GM10248 (cell line): Measurements from ENCODE around the gene ABI3BP.
"Not testable (repeated sequence)": the region's sequence is repeated elsewhere in the genome, so short reads cannot be mapped to it uniquely, and the experiment has no call there.

Source experiments
- CTCF ChIA-PET: fragments of 300-600 bp; sonication (Branson Sonifier 250); formaldehyde crosslinking; extraction: SDS; loops from one replicate; lab custom pipeline; 2021; ENCODE audit warnings: antibody characterized with exemption; lab: Yijun Ruan, JAX
- POLR2A ChIA-PET: fragments of 350-650 bp; sonication (Branson Sonifier 250); formaldehyde crosslinking; extraction: SDS; loops from one replicate; lab custom pipeline; 2020; ENCODE audit warnings: antibody characterized with exemption; lab: Yijun Ruan, JAX
- DNase-seq: peaks from one replicate; pipeline ENCODE4 v3.0.0; 2012; ENCODE audit errors: extremely low spot score
- CTCF ChIP-seq: IDR thresholded peaks from 2 replicates; pipeline ENCODE4 v1.5.1; 2012; ENCODE audit warnings: mild to moderate bottlenecking, low read depth; ENCODE audit errors: extremely low read depth, missing control alignments, control extremely low read depth

The ABI3BP gene

GRCh38 chr3:100954990-100955389 is 38.2 kb downstream of the ABI3BP start:
- no peak for DNase-seq
- ChIA-PET POLR2A (no interaction called here), CTCF (no interaction called here)
- no peak for TF ChIP-seq CTCF

GRCh38 chr3:100954199-100954935 is 38.9 kb downstream of the ABI3BP start:
- CTCF ChIA-PET, result no interaction called here

GRCh38 chr3:100953103-100953502 is 40.1 kb downstream of the ABI3BP start:
- ChIA-PET CTCF (interaction anchor here (0.7 kb wide), 1 partner anchor 33 kb away, joined by 3 read pairs; no protein-coding TSS in a partner anchor), POLR2A (no interaction called here)
- no peak for TF ChIP-seq CTCF
- DNase-seq, result no peak

More at GRCh38 chr3:100954199-100954935, 38.9 kb downstream of the ABI3BP start:
- TF ChIP-seq CTCF, result no peak
- POLR2A ChIA-PET, result no interaction called here
- DNase-seq, result no peak

GRCh38 chr3:100947119-100947518 is 46.1 kb downstream of the ABI3BP start:
- POLR2A ChIA-PET, result no interaction called here
- CTCF ChIA-PET, result interaction anchor here (0.9 to 2.0 kb wide), 3 partner anchors 9 to 14 kb away, joined by 3 to 9 read pairs (median 4); no protein-coding TSS in a partner anchor
- no peak for DNase-seq
- TF ChIP-seq CTCF, result no peak

- DNase-seq, POLR2A ChIA-PET: not testable (repeated sequence)
- CTCF ChIA-PET, result interaction anchor here (1.4 kb wide), 1 partner anchor 15 kb away, joined by 4 read pairs; no protein-coding TSS in a partner anchor
Observed at GRCh38 chr3:100946096-100946495, 47.1 kb downstream of the ABI3BP start.

- ChIA-PET POLR2A (no interaction called here), CTCF (no interaction called here)
- DNase-seq, result no peak
- TF ChIP-seq CTCF, result no peak
Observed at GRCh38 chr3:100941451-100941850, 51.8 kb downstream of the ABI3BP start.

GRCh38 chr3:100941041-100941440 is 52.2 kb downstream of the ABI3BP start:
- no peak for TF ChIP-seq CTCF
- ChIA-PET POLR2A (no interaction called here), CTCF (no interaction called here)
- DNase-seq, result no peak
